H1 (cell line): ENCODE results near the gene TFPT. TPM values are rescaled to one million over a fixed set of nuclear protein-coding genes. Genes with fewer than 3 reads are reported as not detected.

ENCODE experiments used
- CTCF ChIA-PET: fragments of 300-600 bp; sonication (Branson Sonifier 250); formaldehyde crosslinking; loops from one replicate; lab custom pipeline; 2021; ENCODE audit not compliant: partially characterized antibody; lab: Charles Lee
- POLR2A ChIA-PET: fragments of 300-600 bp; sonication (Branson Sonifier 250); formaldehyde crosslinking; loops from one replicate; lab custom pipeline; 2021; ENCODE audit warnings: inconsistent platforms; ENCODE audit not compliant: partially characterized antibody; lab: Charles Lee
- DNase-seq, 2 experiments: peaks; one replicate each; pipeline versions ENCODE4 v3.0.0 to v3.0.0-alpha.2; 2010 to 2022; ENCODE audit warnings: low spot score in 2 of 2, low read depth in 1 of 2, mixed read lengths in 1 of 2
- FAIRE-seq: peaks from 2 replicates; lab custom pipeline; 2011; peaks lifted over from hg19 to GRCh38; lab: Jason Lieb, UNC
- H2AFZ ChIP-seq: 2 replicates; pipeline ENCODE4 v1.8.1; 2012; ENCODE audit warnings: low read length, inconsistent platforms
- H2AK5ac ChIP-seq: 2 replicates; pipeline ENCODE4 v1.6.1; 2013; ENCODE audit warnings: low read depth, low read length
- H2BK120ac ChIP-seq: replicated peaks from 2 replicates; pipeline ENCODE3; 2013; ENCODE audit warnings: low read depth, low read length, inconsistent platforms
- H2BK12ac ChIP-seq: 2 replicates; pipeline ENCODE4 v1.6.1; 2013; ENCODE audit warnings: low read depth, low read length
- H2BK15ac ChIP-seq: 2 replicates; pipeline ENCODE4 v1.6.1; 2013; ENCODE audit warnings: low read length
- H2BK20ac ChIP-seq: 2 replicates; pipeline ENCODE4 v1.6.1; 2013; ENCODE audit warnings: low read length
- H2BK5ac ChIP-seq: 2 replicates; pipeline ENCODE4 v1.6.1; 2013; ENCODE audit warnings: low read depth, low read length
- H3K14ac ChIP-seq: 2 replicates; pipeline ENCODE4 v1.6.1; 2013; ENCODE audit warnings: inconsistent platforms; ENCODE audit not compliant: insufficient read length
- H3K18ac ChIP-seq: 2 replicates; pipeline ENCODE4 v1.6.1; 2013; ENCODE audit warnings: low read length; ENCODE audit errors: extremely low read depth
- H3K23ac ChIP-seq: 2 replicates; pipeline ENCODE4 v1.6.1; 2013; ENCODE audit warnings: inconsistent platforms; ENCODE audit not compliant: insufficient read length
- H3K23me2 ChIP-seq: 2 replicates; pipeline ENCODE4 v1.6.1; 2013; ENCODE audit warnings: low read depth, low read length
- H3K27ac ChIP-seq: 2 replicates; pipeline ENCODE4 v1.6.1; 2011; ENCODE audit warnings: low read depth, low read length, inconsistent platforms
- H3K27me3 ChIP-seq, 4 experiments: replicated peaks in 1 of 4; 1 replicate in 1 of 4; 2 replicates in 3 of 4; pipeline versions ENCODE4 v1.6.1 to v1.8.1; 2011 to 2013; ENCODE audit warnings: low read length in 3 of 4, mild to moderate bottlenecking in 3 of 4, inconsistent platforms in 2 of 4, mixed read lengths in 2 of 4, moderate library complexity in 1 of 4; ENCODE audit not compliant: control insufficient read depth in 3 of 4, insufficient read depth in 3 of 4; ENCODE audit errors: extremely low read depth in 1 of 4
- H3K36me3 ChIP-seq, 4 experiments: 2 replicates each; pipeline versions ENCODE4 v1.6.1 to v1.8.1; 2011 to 2013; ENCODE audit warnings: mild to moderate bottlenecking in 4 of 4, low read length in 3 of 4, moderate library complexity in 2 of 4, control low read depth in 1 of 4, inconsistent platforms in 1 of 4; ENCODE audit not compliant: insufficient read depth in 4 of 4, control insufficient read depth in 2 of 4
- H3K4ac ChIP-seq: replicated peaks from 2 replicates; pipeline ENCODE3; 2013; ENCODE audit warnings: low read length, low read depth, mixed read lengths, inconsistent platforms; ENCODE audit not compliant: insufficient read length
- H3K4me1 ChIP-seq, 4 experiments: replicated peaks in 1 of 4; 1 replicate in 1 of 4; 2 replicates in 3 of 4; pipeline versions ENCODE4 v1.6.1 to v1.8.1; 2011 to 2013; ENCODE audit warnings: low read length in 3 of 4, inconsistent platforms in 2 of 4, mixed read lengths in 1 of 4; ENCODE audit not compliant: insufficient read depth in 4 of 4, control insufficient read depth in 3 of 4
- H3K4me2 ChIP-seq, 2 experiments: 2 replicates each; pipeline versions ENCODE4 v1.6.1 to v1.8.1; 2011 to 2013; ENCODE audit warnings: low read depth in 2 of 2, low read length in 2 of 2, control low read depth in 1 of 2, inconsistent platforms in 1 of 2, mild to moderate bottlenecking in 1 of 2; ENCODE audit not compliant: insufficient read depth in 1 of 2
- H3K4me3 ChIP-seq, 4 experiments: fragments of 200-600, 300-600 bp in 1 of 4; sonication (generic), shearing (Covaris generic), sonication (Bioruptor Twin) in 1 of 4; 2 replicates each; pipeline versions ENCODE4 v1.5.1 to v1.8.1; 2011 to 2016; ENCODE audit warnings: low read length in 4 of 4, low read depth in 3 of 4, control low read depth in 2 of 4, inconsistent platforms in 2 of 4, mild to moderate bottlenecking in 2 of 4, mixed read lengths in 1 of 4, moderate library complexity in 1 of 4; ENCODE audit not compliant: insufficient read depth in 2 of 4; ENCODE audit errors: extremely low read depth in 1 of 4
- H3K56ac ChIP-seq: replicated peaks from 2 replicates; pipeline ENCODE3; 2013; ENCODE audit warnings: low read depth, mild to moderate bottlenecking, mixed read lengths, low read length, inconsistent platforms; ENCODE audit not compliant: insufficient read length
- H3K79me1 ChIP-seq: 2 replicates; pipeline ENCODE4 v1.6.1; 2013; ENCODE audit warnings: low read depth, low read length, control low read depth
- H3K79me2 ChIP-seq, 2 experiments: 2 replicates each; pipeline versions ENCODE4 v1.6.1 to v1.8.1; 2012 to 2013; ENCODE audit warnings: low read length in 2 of 2, mild to moderate bottlenecking in 2 of 2, inconsistent platforms in 1 of 2; ENCODE audit not compliant: insufficient read depth in 2 of 2, control insufficient read depth in 1 of 2
- H3K9ac ChIP-seq, 4 experiments: replicated peaks in 1 of 4; 1 replicate in 1 of 4; 2 replicates in 3 of 4; pipeline versions ENCODE4 v1.6.1 to v1.8.1; 2011 to 2013; ENCODE audit warnings: low read depth in 3 of 4, low read length in 3 of 4, control low read depth in 2 of 4, mild to moderate bottlenecking in 2 of 4, moderate library complexity in 2 of 4, inconsistent platforms in 1 of 4; ENCODE audit errors: extremely low read depth in 1 of 4
- H3K9me3 ChIP-seq, 2 experiments: 2 replicates each; pipeline versions ENCODE4 v1.6.1 to v1.8.1; 2012 to 2013; ENCODE audit warnings: mild to moderate bottlenecking in 2 of 2, moderate library complexity in 2 of 2, control low read depth in 1 of 2, inconsistent platforms in 1 of 2, low read depth in 1 of 2, low read length in 1 of 2, mixed read lengths in 1 of 2; ENCODE audit not compliant: insufficient read depth in 2 of 2
- H4K20me1 ChIP-seq, 2 experiments: replicated peaks in 1 of 2; 2 replicates each; pipeline versions ENCODE3 to v1.8.1; 2011 to 2013; ENCODE audit warnings: inconsistent platforms in 2 of 2, low read length in 2 of 2, mild to moderate bottlenecking in 1 of 2; ENCODE audit not compliant: insufficient read depth in 2 of 2, control insufficient read depth in 1 of 2
- H4K5ac ChIP-seq: 2 replicates; pipeline ENCODE4 v1.6.1; 2013; ENCODE audit warnings: low read length, low read depth, mixed read lengths, inconsistent platforms; ENCODE audit not compliant: insufficient read length
- H4K8ac ChIP-seq: 2 replicates; pipeline ENCODE4 v1.8.0; 2013; ENCODE audit warnings: mild to moderate bottlenecking, moderate library complexity, low read length, inconsistent platforms; ENCODE audit not compliant: insufficient read depth; ENCODE audit errors: extremely low read depth
- H4K91ac ChIP-seq: replicated peaks from 2 replicates; pipeline ENCODE3; 2013; ENCODE audit warnings: low read length, mixed read lengths, inconsistent platforms; ENCODE audit not compliant: insufficient read length
- CEBPB ChIP-seq: IDR thresholded peaks from 2 replicates; pipeline ENCODE4 v1.6.1; 2012; ENCODE audit warnings: low read depth, low read length
- EGR1 ChIP-seq: IDR thresholded peaks from 2 replicates; pipeline ENCODE4 v1.6.1; 2011; ENCODE audit warnings: low read depth, low read length, borderline replicate concordance
- RAD21 ChIP-seq, 2 experiments: IDR thresholded peaks in 1 of 2; conservative IDR thresholded peaks in 1 of 2; 2 replicates each; pipeline ENCODE4 v1.6.1; 2011; ENCODE audit warnings: low read depth in 2 of 2, low read length in 2 of 2, improper control_type of control experiment in 1 of 2, inconsistent platforms in 1 of 2, mild to moderate bottlenecking in 1 of 2, moderate library complexity in 1 of 2
- RBBP5 ChIP-seq: IDR thresholded peaks from 2 replicates; pipeline ENCODE4 v1.7.1; 2012; ENCODE audit warnings: low read depth, mild to moderate bottlenecking, inconsistent platforms, low read length, moderate library complexity, borderline replicate concordance
- SIN3A ChIP-seq, 2 experiments: IDR thresholded peaks in 1 of 2; conservative IDR thresholded peaks in 1 of 2; 2 replicates each; pipeline ENCODE4 v1.6.1; 2011 to 2012; ENCODE audit warnings: low read length in 2 of 2, improper control_type of control experiment in 1 of 2, low read depth in 1 of 2, mild to moderate bottlenecking in 1 of 2
- SP4 ChIP-seq: IDR thresholded peaks from 2 replicates; pipeline ENCODE4 v1.6.1; 2012; ENCODE audit warnings: low read length, inconsistent platforms
- TAF1 ChIP-seq: IDR thresholded peaks from 2 replicates; pipeline ENCODE4 v1.6.1; 2011; ENCODE audit warnings: mild to moderate bottlenecking, low read depth, low read length
- WGBS, 2 experiments: shearing (Covaris generic) in 1 of 2; methylation state at CpG; one replicate each; pipeline versions ENCODE4 v1.1.6 to v1.1.7; 2013 to 2015; ENCODE audit warnings: low lambda C conversion rate in 2 of 2, mixed read lengths in 2 of 2, inconsistent platforms in 1 of 2, low coverage in 1 of 2, missing lambda C conversion rate in 1 of 2; ENCODE audit not compliant: insufficient replicate concordance in 2 of 2, insufficient coverage in 1 of 2, insufficient read length in 1 of 2; ENCODE audit errors: extremely low coverage in 1 of 2, missing lambda C conversion rate in 1 of 2; 5-methylcytosine and 5-hydroxymethylcytosine counted together
- polyA plus RNA-seq, 7 experiments: library from polyadenylated mRNA; depleted of rRNA in 3 of 7; stranded (reverse) in 5 of 7; unstranded in 2 of 7; fragments of >200 nt in 5 of 7; fragments of 200-250 nt in 2 of 7; gene quantifications; 1 replicate in 5 of 7; 2 replicates in 1 of 7; 4 replicates in 1 of 7; pipeline versions ENCODE4 v1.2.1 to v1.2.3, GENCODE V29; 2011 to 2013; ENCODE audit warnings: missing spikeins in 2 of 7, mixed read lengths in 2 of 7
- total RNA-seq: library from RNA; stranded (reverse); fragmentation: NEBNext Ultra II Directional; extraction: Animal tissue kit (Norgen Biotek cat#: 25700); gene quantifications from 2 replicates; pipeline ENCODE4 v1.2.1, GENCODE V29; 2021
- TF ChIP-seq, protein P1 (sequence below), 3 experiments: IDR thresholded peaks; 1 replicate in 2 of 3; 2 replicates in 1 of 3; pipeline versions ENCODE4 v1.5.1 to v1.6.1; 2011; ENCODE audit warnings: low read length in 3 of 3, mild to moderate bottlenecking in 3 of 3, inconsistent platforms in 2 of 3, low read depth in 1 of 3, moderate library complexity in 1 of 3; ENCODE audit not compliant: insufficient read depth in 1 of 3; ENCODE audit errors: control extremely low read depth in 1 of 3

TFPT gene
- total and polyA plus RNA-seq, 2 of the 8 experiments (the other 6 are each of a cell fraction or from before 2014, with no cell fraction given) = 10.4 to 17.7 TPM

GRCh38 chr19:54096617-54097106 lies 18.8 kb downstream of the TFPT start:
- H3K14ac ChIP-seq = no peak overlapping the region
- H4K91ac ChIP-seq = no peak overlapping the region
- WGBS, 2 experiments = 13% methylated on average over 12 of the region's 14 CpGs; no CpG with 5 or more reads in 1 of the 2 experiments
- peaks cover 13% of the 10 kb centered on the region; the same call in 1 of the 2 replicates for H3K23me2 ChIP-seq
- H4K5ac ChIP-seq = no peak overlapping the region
- FAIRE-seq (no peak), DNase-seq (peak in 1 of 2 experiments; percentile 62)
- no peak overlapping the region for H2BK5ac ChIP-seq
- ChIA-PET CTCF (interaction anchor here (0.6 to 1.4 kb wide), 8 partner anchors 18 to 105 kb away, joined by 3 to 5 read pairs (median 4); no protein-coding TSS in a partner anchor), POLR2A (interaction anchor here (0.6 to 6.1 kb wide), 6 partner anchors 15 to 218 kb away, joined by 3 to 37 read pairs (median 4); partner anchors contain the start of genes PRPF31 and TFPT)
- peak overlapping the region; percentile 43; the same call in 1 of the 2 replicates for H2AFZ ChIP-seq
- H3K4me1 ChIP-seq = peaks cover 0 to 5% (median 1%) of the 10 kb centered on the region in 4 experiments; a peak in 4 of 7 replicates
- H3K4me3 ChIP-seq = peak overlapping the region; percentile 9 to 64 (median 32); a peak in 7 of 8 replicates
- no peak overlapping the region for H2BK120ac ChIP-seq
- H3K79me1 ChIP-seq = no peaks in the 10 kb centered on the region
- peak overlapping the region; percentile 73; the same call in 1 of the 2 replicates for H4K8ac ChIP-seq
- H2BK20ac ChIP-seq = 0 out of 2 replicates have a peak overlapping the region, but pooled peaks have one; percentile 18
- H2AK5ac ChIP-seq = no peak overlapping the region
- no peaks in the 10 kb centered on the region for H4K20me1 ChIP-seq
- H3K18ac ChIP-seq = no peak overlapping the region; the same call in 1 of the 2 replicates
- H3K36me3 ChIP-seq = no peaks in the 10 kb centered on the region
- peak overlapping the region; percentile 72; the same call in 1 of the 2 replicates for H2BK15ac ChIP-seq
- no peak overlapping the region for H3K23ac ChIP-seq
- peaks cover 6 to 29% (median 19%) of the 10 kb centered on the region in 4 experiments for H3K27me3 ChIP-seq
- peak overlapping the region in 1 of 4 experiments; percentile 21; a peak in 1 of 7 replicates for H3K9ac ChIP-seq
- no peak overlapping the region for H2BK12ac ChIP-seq
- H3K79me2 ChIP-seq = no peaks in the 10 kb centered on the region
- no peak overlapping the region for H3K56ac ChIP-seq
- no peak overlapping the region for H3K4ac ChIP-seq
- no peaks in the 10 kb centered on the region; a peak in 1 of 4 replicates for H3K9me3 ChIP-seq
- H3K27ac ChIP-seq = no peak overlapping the region
- H3K4me2 ChIP-seq = peak overlapping the region; percentile 51 to 92
- 0 out of 2 replicates have a peak, but pooled peaks have one; percentile 1 for TF ChIP-seq EGR1
- no peak for TF ChIP-seq CEBPB
- TF ChIP-seq RBBP5 = 0 out of 2 replicates have a peak, but pooled peaks have one; percentile 1
- no peak for TF ChIP-seq SP4
- peak in 1 of 2 experiments; percentile 23; a peak in 1 of 4 replicates for TF ChIP-seq RAD21 (IDR thresholded peaks at IDR 0.05 in 1 of 2, conservative IDR thresholded peaks at IDR 0.05 in 1 of 2; ENCODE audit: low read depth in 2 of 2, low read length in 2 of 2)
- TF ChIP-seq SIN3A (conservative IDR thresholded peaks at IDR 0.05 in 1 of 2, IDR thresholded peaks at IDR 0.05 in 1 of 2; ENCODE audit: low read depth in 1 of 2, low read length in 2 of 2) = no peak
- TF ChIP-seq TAF1 = no peak
- TF ChIP-seq, protein P1, sequence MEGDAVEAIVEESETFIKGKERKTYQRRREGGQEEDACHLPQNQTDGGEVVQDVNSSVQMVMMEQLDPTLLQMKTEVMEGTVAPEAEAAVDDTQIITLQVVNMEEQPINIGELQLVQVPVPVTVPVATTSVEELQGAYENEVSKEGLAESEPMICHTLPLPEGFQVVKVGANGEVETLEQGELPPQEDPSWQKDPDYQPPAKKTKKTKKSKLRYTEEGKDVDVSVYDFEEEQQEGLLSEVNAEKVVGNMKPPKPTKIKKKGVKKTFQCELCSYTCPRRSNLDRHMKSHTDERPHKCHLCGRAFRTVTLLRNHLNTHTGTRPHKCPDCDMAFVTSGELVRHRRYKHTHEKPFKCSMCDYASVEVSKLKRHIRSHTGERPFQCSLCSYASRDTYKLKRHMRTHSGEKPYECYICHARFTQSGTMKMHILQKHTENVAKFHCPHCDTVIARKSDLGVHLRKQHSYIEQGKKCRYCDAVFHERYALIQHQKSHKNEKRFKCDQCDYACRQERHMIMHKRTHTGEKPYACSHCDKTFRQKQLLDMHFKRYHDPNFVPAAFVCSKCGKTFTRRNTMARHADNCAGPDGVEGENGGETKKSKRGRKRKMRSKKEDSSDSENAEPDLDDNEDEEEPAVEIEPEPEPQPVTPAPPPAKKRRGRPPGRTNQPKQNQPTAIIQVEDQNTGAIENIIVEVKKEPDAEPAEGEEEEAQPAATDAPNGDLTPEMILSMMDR (IDR thresholded peaks at IDR 0.05; ENCODE audit: control extremely low read depth in 1 of 3, insufficient read depth in 1 of 3, low read depth in 1 of 3, low read length in 3 of 3) = peak in 1 of 3 experiments; percentile 18; a peak in 1 of 4 replicates
